IPS DF 19.7 (cell line): ENCODE results near the gene CFAP57.

ENCODE experiments used
- DNase-seq: peaks from one replicate; pipeline ENCODE4 v3.0.0-alpha.2; 2013; ENCODE audit warnings: low read depth, low spot score

CFAP57 gene

DNA sequence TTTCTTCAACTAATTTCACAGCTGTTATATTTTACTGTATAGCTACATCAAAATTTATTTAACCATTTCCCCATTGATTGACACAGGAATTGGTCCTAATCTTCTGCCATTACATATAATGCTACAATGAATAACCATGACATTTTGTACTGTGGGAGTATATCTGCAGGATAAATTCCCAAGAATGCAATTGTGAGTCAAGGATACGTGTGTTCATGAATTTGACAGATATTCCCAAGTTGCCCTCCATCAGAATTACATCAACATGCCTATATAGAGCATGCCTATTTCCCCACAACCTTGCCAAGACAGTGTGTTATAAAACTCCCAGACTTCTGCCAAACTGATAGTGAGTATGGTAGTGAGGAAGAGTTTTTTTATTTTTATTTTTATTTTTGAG, 125.9 kb downstream of the CFAP57 start:
- no peak for DNase-seq

GRCh38 chr1:43299101-43299500, 127.0 kb downstream of the CFAP57 start:
- DNase-seq, result no peak

GRCh38 chr1:43300378-43301094, 128.4 kb downstream of the CFAP57 start, which contains the start of gene TIE1:
Gene TIE1, plus strand, starts transcription at chr1:43300982. Its CDS starts 90 bp downstream, at chr1:43301072.
- no peak for DNase-seq

- no peak for DNase-seq
Observed at GRCh38 chr1:43302201-43302600, 130.1 kb downstream of the CFAP57 start.

DNA sequence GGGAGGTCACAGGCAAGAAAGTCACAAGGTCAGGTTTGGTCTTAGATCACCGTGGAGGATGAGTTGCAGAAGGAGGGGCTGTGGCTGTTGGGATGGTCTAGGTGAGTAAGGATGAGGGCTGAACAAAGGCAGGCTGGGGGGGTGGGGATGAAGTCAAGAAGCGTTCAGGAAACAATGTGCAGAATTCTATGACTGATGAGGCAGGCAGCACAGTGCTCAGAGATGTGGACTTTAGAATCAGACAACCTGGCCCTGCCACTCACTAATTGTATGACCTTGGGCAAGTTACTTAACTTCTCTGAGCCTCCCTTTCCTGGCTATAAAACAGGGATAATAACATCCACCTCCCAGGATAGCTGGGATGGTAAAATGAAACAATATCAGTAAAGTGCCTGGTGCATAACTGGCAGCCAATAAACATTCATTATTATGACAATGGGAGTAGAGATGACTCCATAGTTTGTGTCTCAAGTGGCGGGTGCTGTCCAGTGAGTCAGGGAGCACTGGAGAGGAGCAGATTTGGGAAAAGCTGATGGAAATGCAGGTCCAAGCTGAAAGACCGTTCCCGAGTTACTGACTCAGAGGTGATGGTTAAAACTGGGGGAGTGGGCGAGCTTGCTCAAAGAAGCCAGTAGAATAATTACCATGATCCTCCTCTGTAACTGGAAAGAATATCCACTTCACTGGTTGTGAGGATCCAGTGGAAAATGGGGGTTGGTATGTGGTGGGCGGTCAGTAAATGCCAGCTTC, 130.8 kb downstream of the CFAP57 start:
- no peak for DNase-seq

DNA sequence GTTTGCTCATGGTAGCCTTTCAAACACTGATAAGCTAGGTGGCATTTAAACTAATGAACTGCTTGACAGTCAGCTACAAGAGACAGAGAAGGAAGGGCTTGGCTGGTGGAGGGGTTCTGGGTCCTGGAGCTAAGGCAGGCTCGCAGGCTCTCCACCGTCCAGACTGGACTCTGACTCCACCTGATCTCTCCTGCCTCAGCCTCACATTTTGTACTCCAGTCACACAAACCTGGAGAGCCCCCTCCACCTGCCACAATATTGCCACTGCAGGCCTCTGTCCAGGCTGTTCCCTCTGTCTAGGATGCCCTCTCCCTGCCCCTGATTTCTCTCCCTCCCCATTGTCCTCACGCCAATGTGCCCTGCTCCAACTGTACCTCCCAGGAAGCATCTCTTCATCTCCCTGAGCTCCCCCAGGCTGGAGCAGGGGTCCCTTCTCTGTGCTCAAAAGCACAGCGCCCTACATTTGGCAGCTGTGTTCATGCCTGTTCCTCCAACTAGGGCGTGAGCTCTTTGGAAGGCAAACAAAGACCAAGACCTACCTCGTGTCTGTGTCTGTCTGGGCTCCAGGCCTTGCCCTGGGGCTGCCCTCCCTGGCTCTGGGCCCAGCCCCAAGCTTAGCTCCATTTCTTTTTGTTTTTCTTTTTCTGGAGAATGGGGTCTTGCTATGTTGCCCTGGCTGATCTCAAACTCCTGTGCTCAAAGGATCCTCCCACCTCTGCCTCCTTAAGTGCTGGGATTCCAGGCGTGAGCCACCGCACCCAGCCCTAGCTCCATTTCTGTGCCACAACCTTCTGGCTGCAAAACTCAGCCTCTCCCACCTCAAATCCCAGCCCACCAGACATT, 131.6 kb downstream of the CFAP57 start:
- no peak for DNase-seq
